ENCODE measurements around the gene FOXO3.
"Not testable (repeated sequence)": the region's sequence is repeated elsewhere in the genome, so short reads cannot be mapped to it uniquely, and the experiment has no call there.

Gene FOXO3

GRCh38 chr6:108643184-108643583, 82.5 kb downstream of the FOXO3 start:
- DNase-seq: no peak
- in situ Hi-C loops (cut with HindIII; ENCODE audit: low pct_ligation_motif_present, low pct_unique_long_range_greater_than_20kb, low sequenced_read_pairs): no loop called here

GRCh38 chr6:108644252-108644651, 83.5 kb downstream of the FOXO3 start:
- in situ Hi-C loops (cut with HindIII; ENCODE audit: low pct_ligation_motif_present, low pct_unique_long_range_greater_than_20kb, low sequenced_read_pairs): no loop called here
- no peak for DNase-seq

- DNase-seq: no peak
- in situ Hi-C loops (cut with HindIII; ENCODE audit: low pct_ligation_motif_present, low pct_unique_long_range_greater_than_20kb, low sequenced_read_pairs): no loop called here
These were observed 87.5 kb downstream of the FOXO3 start for GRCh38 chr6:108648191-108648590.

GRCh38 chr6:108650325-108650724, 89.6 kb downstream of the FOXO3 start:
- no peak for DNase-seq

GRCh38 chr6:108650781-108651180, 90.1 kb downstream of the FOXO3 start:
- no peak for DNase-seq
- in situ Hi-C loops (cut with HindIII; ENCODE audit: low pct_ligation_motif_present, low pct_unique_long_range_greater_than_20kb, low sequenced_read_pairs): no loop called here

More at GRCh38 chr6:108650325-108650724, 89.6 kb downstream of the FOXO3 start:
- in situ Hi-C loops (cut with HindIII; ENCODE audit: low pct_ligation_motif_present, low pct_unique_long_range_greater_than_20kb, low sequenced_read_pairs): no loop called here

- in situ Hi-C loops (cut with HindIII; ENCODE audit: low pct_ligation_motif_present, low pct_unique_long_range_greater_than_20kb, low sequenced_read_pairs): no loop called here
- no peak for DNase-seq
These were observed 90.9 kb downstream of the FOXO3 start for GRCh38 chr6:108651340-108652227.

- no peak for DNase-seq
- in situ Hi-C loops (cut with HindIII; ENCODE audit: low pct_ligation_motif_present, low pct_unique_long_range_greater_than_20kb, low sequenced_read_pairs): no loop called here
These were observed 91.7 kb downstream of the FOXO3 start for GRCh38 chr6:108652375-108652774.

GRCh38 chr6:108653949-108654348, 93.2 kb downstream of the FOXO3 start:
- in situ Hi-C loops (cut with HindIII; ENCODE audit: low pct_ligation_motif_present, low pct_unique_long_range_greater_than_20kb, low sequenced_read_pairs): no loop called here
- DNase-seq: no peak

- no peak for DNase-seq
- in situ Hi-C loops (cut with HindIII; ENCODE audit: low pct_ligation_motif_present, low pct_unique_long_range_greater_than_20kb, low sequenced_read_pairs): no loop called here
These were observed 93.9 kb downstream of the FOXO3 start for GRCh38 chr6:108654465-108655106.

- in situ Hi-C loops (cut with HindIII; ENCODE audit: low pct_ligation_motif_present, low pct_unique_long_range_greater_than_20kb, low sequenced_read_pairs): no loop called here
- DNase-seq: no peak
These were observed 95.3 kb downstream of the FOXO3 start for GRCh38 chr6:108655806-108656651.

GRCh38 chr6:108656836-108657235, 96.1 kb downstream of the FOXO3 start:
- in situ Hi-C loops (cut with HindIII; ENCODE audit: low pct_ligation_motif_present, low pct_unique_long_range_greater_than_20kb, low sequenced_read_pairs): no loop called here
- DNase-seq: no peak

- DNase-seq: no peak
- in situ Hi-C loops (cut with HindIII; ENCODE audit: low pct_ligation_motif_present, low pct_unique_long_range_greater_than_20kb, low sequenced_read_pairs): no loop called here
These were observed 97.5 kb downstream of the FOXO3 start for GRCh38 chr6:108658174-108658573.

GRCh38 chr6:108658785-108659184, 98.1 kb downstream of the FOXO3 start:
- DNase-seq; in situ Hi-C loops (cut with HindIII; ENCODE audit: low pct_ligation_motif_present, low pct_unique_long_range_greater_than_20kb, low sequenced_read_pairs): not testable (repeated sequence)

GRCh38 chr6:108660251-108660650, 99.5 kb downstream of the FOXO3 start:
- in situ Hi-C loops (cut with HindIII; ENCODE audit: low pct_ligation_motif_present, low pct_unique_long_range_greater_than_20kb, low sequenced_read_pairs): no loop called here
- DNase-seq: no peak

GRCh38 chr6:108661430-108661829, 100.7 kb downstream of the FOXO3 start:
- DNase-seq: no peak
- in situ Hi-C loops (cut with HindIII; ENCODE audit: low pct_ligation_motif_present, low pct_unique_long_range_greater_than_20kb, low sequenced_read_pairs): no loop called here

GRCh38 chr6:108661982-108662381, 101.3 kb downstream of the FOXO3 start:
- in situ Hi-C loops (cut with HindIII; ENCODE audit: low pct_ligation_motif_present, low pct_unique_long_range_greater_than_20kb, low sequenced_read_pairs): no loop called here

GRCh38 chr6:108662702-108663101, 102.0 kb downstream of the FOXO3 start:
- no peak for DNase-seq
- in situ Hi-C loops (cut with HindIII; ENCODE audit: low pct_ligation_motif_present, low pct_unique_long_range_greater_than_20kb, low sequenced_read_pairs): no loop called here

More at GRCh38 chr6:108661982-108662381, 101.3 kb downstream of the FOXO3 start:
- DNase-seq: no peak

GRCh38 chr6:108663494-108664064, 102.9 kb downstream of the FOXO3 start:
- in situ Hi-C loops (cut with HindIII; ENCODE audit: low pct_ligation_motif_present, low pct_unique_long_range_greater_than_20kb, low sequenced_read_pairs); DNase-seq: not testable (repeated sequence)
